Right kidney (tissue), 9 donors: ENCODE results near the gene PINK1.

Source experiments
- DNase-seq: peaks from one replicate; pipeline ENCODE4 v3.0.0-alpha.2; 2016
- long read RNA-seq, 8 donors: transcript quantifications; one replicate each; lab custom pipeline, GENCODE V29; 2026

Gene PINK1
- long read RNA-seq, donor 1, transcript PINK1-201 (8 exons, 2,660 nt) = major isoform, 36 of 238 reads
- long read RNA-seq, donor 1, partial matches to known transcripts = 202 of 238 reads
- long read RNA-seq, donor 1, other reads (novel, unspliced or antisense) = 0 of 238 reads
- long read RNA-seq, donor 2, transcript PINK1-201 (8 exons, 2,660 nt) = major isoform, 20 of 126 reads
- long read RNA-seq, donor 2, partial matches to known transcripts = 46 of 126 reads
- long read RNA-seq, donor 2, other reads (novel, unspliced or antisense) = 60 of 126 reads
- long read RNA-seq, donor 3, transcript PINK1-201 (8 exons, 2,660 nt) = major isoform, 15 of 131 reads
- long read RNA-seq, donor 3, partial matches to known transcripts = 59 of 131 reads
- long read RNA-seq, donor 3, other reads (novel, unspliced or antisense) = 57 of 131 reads
- long read RNA-seq, donor 4, transcript PINK1-201 (8 exons, 2,660 nt) = major isoform, 16 of 201 reads
- long read RNA-seq, donor 4, partial matches to known transcripts = 185 of 201 reads
- long read RNA-seq, donor 4, other reads (novel, unspliced or antisense) = 0 of 201 reads
- long read RNA-seq, donor 5, transcript PINK1-201 (8 exons, 2,660 nt) = major isoform, 32 of 288 reads
- long read RNA-seq, donor 5, partial matches to known transcripts = 67 of 288 reads
- long read RNA-seq, donor 5, other reads (novel, unspliced or antisense) = 188 of 288 reads
- long read RNA-seq, donor 6, transcript PINK1-201 (8 exons, 2,660 nt) = major isoform, 31 of 65 reads
- long read RNA-seq, donor 6, partial matches to known transcripts = 33 of 65 reads
- long read RNA-seq, donor 6, other reads (novel, unspliced or antisense) = 0 of 65 reads
- long read RNA-seq, donor 7, transcript PINK1-201 (8 exons, 2,660 nt) = major isoform, 32 of 500 reads
- long read RNA-seq, donor 7, partial matches to known transcripts = 430 of 500 reads
- long read RNA-seq, donor 7, other reads (novel, unspliced or antisense) = 37 of 500 reads
- long read RNA-seq, donor 8, transcript PINK1-201 (8 exons, 2,660 nt) = major isoform, 21 of 21 reads
- long read RNA-seq, donor 8, partial matches to known transcripts = 0 of 21 reads
- long read RNA-seq, donor 8, other reads (novel, unspliced or antisense) = 0 of 21 reads

DNA sequence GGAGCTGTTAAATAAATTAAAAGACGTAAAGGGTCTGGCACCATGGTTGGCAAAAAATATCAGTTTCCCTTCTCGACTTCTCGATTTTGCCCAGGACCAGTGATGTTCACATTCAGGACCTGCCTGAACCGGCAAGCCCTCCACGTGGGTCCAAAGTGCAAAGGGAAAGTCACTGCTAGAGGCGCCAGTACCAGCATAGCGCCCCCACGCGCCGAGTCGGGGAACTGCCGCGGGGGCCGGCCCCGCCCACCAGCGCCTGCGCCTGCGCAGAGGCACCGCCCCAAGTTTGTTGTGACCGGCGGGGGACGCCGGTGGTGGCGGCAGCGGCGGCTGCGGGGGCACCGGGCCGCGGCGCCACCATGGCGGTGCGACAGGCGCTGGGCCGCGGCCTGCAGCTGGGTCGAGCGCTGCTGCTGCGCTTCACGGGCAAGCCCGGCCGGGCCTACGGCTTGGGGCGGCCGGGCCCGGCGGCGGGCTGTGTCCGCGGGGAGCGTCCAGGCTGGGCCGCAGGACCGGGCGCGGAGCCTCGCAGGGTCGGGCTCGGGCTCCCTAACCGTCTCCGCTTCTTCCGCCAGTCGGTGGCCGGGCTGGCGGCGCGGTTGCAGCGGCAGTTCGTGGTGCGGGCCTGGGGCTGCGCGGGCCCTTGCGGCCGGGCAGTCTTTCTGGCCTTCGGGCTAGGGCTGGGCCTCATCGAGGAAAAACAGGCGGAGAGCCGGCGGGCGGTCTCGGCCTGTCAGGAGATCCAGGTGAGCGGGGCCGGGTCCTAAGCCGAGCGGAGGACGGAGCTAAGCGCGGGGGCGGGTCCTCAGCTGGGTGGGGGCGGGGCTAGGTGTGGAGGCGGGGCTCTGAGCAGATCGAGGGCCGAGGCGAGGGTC, at the start of gene PINK1:
Gene PINK1, plus strand, starts transcription at position 269 of the 875 bp plus-strand sequence. Its CDS starts 91 bp downstream, at position 360.
- peak; percentile 91 for DNase-seq

DNA sequence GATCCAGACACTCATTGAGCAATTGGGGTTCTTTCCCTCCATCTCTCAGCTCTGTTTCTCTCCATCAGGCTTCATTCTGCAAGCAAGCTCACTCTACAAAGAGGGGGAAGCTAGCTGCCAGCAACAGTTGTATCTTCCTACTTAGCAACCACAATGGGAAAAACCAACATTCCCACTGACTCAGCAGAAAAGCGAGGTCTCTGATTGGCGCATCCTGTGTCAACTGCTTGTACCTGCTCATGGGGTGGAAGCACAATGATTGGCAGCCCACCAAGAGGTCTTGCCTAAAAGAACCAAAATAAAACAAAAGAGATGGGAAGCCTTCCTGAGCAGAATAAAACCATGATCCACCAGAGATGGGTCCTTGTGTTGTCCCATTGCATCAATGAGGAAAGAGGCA, 48.4 kb upstream of the PINK1 start:
- DNase-seq = no peak

DNA sequence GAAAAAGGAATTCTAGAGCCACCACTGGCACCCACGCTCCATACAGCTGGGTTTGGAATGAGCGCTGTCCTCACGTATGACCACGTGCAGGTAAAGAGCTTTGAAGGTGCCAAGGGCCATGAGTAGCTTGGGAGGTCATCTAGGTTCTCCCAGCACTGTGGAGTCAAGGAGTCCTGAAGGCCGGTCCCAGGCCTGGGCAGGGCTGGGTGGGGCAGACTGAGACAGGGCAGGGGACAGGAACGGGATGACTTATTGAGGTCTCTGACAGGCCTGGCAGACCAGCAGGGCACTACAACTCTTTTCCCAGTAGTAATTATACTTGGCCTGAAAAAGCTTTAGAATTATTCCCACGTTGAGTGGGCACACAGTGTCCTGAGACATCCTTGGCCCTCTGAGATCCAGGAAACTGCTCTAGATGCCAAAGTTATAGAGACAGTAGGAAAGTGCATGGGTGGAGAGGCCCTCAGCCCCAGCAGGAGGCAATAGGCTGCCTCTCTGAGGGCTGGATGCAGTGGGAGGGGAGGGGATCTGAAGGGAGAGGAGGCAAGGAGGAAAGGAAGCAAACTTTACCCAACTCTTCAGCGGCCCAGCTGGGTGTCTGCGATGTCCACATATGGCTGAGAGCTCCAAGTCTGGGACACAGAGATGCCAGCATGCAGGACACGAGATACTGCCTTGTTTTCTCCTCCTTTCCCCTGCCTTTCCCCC, 46.2 kb upstream of the PINK1 start:
- DNase-seq = no peak

DNA sequence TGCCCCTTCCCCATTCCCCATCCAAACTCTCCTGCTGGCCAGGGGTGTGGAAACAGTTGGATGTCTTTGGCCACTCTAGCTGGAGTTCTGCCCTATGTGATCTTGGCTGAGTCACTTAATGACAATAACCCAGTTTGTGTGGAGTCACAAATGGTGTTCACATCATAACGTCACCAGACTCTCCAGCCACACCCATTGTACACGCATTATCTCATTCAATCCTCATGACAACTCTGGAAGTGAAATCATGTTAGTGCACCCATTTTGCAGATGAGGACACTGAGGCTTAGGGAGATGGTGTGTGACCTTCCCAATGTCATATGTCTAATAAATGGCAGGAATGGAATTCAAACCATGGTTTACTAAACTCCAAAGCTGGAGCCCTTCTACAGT, 45.6 kb upstream of the PINK1 start:
- DNase-seq = no peak

DNA sequence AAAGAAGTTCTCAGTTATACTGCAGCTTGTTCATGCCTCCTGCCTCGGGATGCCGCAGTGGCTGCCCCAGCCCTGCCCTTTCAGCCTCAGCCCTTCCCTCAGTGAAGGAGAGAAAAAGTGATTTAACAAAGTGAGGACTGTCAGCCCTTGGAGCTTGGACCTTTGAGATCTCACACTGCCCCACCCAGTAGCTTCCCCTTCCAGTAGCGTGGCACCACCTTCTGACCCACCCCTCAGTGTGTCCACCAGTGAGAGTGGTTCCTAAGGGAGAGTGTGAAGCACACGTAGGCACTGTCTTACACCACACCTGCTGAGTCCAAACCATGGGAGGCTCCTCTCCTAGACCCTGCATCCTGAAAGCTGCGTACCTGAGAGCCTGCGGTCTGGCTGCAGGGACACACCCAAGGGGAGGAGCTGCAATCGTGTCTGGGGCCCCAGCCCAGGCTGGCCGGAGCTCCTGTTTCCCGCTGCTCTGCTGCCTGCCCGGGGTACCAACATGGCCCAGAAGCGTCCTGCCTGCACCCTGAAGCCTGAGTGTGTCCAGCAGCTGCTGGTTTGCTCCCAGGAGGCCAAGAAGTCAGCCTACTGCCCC, 44.5 kb upstream of the PINK1 start, which contains the start of gene CDA:
Gene CDA, plus strand, starts transcription at position 464 of the 592 bp plus-strand sequence. Its CDS starts 33 bp downstream, at position 497.
- DNase-seq = no peak

DNA sequence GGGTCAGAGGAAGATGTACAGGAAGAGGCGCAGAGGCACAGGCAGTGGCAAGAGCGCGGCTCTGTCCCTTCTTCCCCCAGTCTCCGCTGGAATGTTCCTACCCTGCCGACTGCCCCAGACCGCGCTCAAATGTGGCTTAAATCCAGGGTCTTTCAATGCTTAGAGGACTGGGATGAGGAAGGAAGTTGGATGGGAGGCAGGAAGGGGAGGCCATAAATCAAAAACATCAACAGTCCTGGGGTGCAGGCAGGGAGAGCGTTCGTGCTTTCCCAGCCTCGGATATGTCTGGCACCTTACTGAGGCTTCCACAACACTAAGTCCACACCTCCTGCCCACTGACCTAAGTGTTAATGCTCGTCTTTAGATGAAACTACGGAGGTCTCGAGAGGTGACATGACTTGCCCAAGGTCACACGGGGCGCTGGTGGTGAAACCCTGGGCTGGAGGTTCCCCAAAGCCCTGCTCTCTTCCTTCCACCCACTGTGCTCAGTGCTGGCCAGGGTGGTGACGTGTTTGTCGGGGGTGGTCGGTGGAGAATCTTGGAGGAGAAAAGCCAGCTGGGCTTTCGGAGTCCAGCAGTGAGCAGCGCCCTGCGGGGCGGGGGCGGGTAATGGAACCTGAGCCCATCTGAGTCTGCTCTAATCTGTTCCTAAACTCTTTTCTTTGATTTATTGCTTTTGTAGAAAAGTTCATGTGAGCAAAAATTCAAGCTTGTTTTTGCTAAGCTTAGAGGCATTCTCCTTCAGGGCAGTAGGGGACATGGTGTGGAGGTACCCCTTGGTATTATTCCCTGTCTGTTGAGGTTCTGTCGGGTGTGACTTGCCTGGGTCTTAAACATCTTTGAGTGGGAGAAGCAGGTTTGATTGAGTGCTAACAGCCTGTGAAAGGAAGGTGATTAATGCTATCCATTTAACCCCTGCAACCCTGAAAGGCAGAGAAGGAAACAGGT, 43.7 kb upstream of the PINK1 start:
- peak; percentile 83 for DNase-seq

DNA sequence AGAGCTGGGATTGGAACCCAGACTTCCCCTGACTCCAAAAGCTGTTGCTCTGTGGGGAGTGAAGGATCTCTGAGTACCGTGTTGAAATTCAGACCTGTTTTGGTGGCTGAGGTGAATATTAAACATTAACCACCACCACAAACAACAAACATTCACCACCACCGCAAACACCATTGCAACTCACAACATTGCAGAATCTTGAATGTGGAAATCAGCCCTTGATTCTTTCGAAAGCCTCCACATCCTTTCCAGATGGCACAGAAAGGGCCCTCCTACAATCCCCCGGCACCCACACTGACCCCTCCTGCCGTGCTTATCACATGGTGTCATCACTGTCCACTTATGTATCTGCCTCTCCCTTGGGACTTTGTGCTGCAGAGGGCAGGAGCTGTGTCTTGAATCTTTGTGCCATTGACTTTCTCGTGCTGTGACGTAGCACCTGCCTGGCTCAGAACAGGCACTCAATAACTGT, 42.9 kb upstream of the PINK1 start:
- peak; percentile 41 for DNase-seq

DNA sequence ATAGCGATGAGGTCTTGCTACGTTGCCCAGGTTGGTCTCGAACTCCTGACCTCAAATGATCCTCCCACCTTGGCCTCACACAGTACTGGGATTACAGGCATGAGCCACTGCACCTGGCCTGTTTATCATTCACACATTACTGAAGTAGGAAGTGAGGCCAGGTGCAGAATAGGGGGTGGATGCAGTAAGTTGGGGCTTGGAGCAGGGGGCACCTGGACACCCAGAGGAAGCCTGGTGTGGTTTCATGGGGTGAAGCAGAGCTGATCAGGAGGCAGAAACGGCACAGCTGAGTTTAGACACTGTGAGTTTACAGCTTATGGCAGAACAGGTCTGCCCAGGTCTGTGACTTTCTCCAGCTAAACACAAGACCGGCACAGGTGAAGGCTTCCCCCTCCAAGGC, 39.5 kb upstream of the PINK1 start:
- no peak for DNase-seq

DNA sequence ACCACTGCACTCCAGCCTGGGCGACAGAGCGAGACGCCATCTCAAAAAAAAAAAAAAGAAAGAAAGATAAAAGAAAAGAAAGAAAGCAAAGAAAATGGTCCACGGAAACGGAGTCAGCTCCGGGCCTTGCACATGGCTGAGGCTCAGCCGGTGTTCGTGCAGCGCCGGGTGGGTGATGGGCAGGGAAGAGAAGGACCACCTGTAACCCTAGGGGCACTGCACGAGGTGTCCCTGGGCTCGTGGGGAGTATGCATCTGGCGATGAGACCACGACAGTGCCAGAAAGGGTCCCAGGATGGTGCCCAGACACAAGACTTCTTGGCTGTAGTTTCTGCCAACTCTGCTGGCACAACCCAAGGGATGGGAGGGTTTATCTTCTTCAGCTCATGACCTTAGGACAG, 38.5 kb upstream of the PINK1 start:
- no peak for DNase-seq

DNA sequence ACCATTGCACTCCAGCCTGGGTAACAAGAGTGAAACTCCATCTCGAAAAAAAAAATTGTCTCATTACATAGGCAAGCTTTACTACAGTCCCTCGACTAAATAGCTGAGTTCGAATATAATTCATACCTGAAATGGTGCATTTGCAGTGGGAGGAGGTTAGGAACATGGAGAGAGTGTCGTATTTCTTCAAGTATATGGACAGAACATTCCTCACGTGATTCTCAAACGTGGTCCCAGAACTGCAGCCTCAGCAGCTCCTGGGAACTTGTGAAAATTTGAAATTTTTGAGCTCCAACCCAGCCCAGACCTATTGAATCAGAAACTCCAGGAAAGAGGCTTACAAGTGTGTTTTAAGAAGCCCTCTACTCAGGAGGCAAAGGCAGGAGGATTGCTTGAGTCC, 37.2 kb upstream of the PINK1 start:
- DNase-seq = no peak

DNA sequence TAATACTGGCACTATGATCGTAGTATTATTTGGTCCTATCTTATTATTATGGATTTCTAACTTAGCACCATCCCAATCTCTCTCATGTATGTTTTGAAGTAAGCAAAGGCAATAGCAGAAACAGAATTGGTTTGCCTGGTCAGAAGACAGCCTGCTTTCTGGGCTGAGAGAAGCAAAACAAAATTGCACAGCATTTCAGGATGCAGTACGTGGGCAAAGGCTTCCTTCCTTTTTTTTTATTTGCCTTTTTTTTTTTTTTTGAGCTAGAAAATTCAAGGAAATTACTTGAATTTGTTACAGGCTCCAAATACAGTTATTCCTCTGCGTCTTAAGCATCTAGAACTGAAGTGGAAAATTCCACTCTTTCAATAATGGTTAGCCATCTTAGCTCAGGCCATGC, 35.6 kb upstream of the PINK1 start:
- no peak for DNase-seq

DNA sequence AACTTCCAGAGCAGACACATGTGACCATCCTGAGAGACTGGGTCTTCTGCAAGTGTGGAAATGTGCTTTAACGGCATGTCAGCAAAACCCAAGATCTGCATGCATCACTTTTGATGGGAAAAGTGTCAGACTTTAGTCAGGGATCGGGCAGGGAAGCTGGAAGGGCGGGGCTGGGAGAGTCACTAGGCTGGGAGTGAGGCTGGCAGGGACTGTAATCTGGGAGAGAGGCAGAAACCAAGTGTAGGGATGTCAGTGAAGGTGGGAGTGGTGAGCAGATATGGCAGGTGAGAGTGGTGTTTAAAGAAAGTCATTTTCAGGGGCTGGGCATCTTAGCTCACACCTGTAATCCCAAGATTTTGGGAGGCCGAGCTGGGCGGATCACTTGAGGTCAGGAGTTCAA, 33.1 kb upstream of the PINK1 start:
- no peak for DNase-seq

DNA sequence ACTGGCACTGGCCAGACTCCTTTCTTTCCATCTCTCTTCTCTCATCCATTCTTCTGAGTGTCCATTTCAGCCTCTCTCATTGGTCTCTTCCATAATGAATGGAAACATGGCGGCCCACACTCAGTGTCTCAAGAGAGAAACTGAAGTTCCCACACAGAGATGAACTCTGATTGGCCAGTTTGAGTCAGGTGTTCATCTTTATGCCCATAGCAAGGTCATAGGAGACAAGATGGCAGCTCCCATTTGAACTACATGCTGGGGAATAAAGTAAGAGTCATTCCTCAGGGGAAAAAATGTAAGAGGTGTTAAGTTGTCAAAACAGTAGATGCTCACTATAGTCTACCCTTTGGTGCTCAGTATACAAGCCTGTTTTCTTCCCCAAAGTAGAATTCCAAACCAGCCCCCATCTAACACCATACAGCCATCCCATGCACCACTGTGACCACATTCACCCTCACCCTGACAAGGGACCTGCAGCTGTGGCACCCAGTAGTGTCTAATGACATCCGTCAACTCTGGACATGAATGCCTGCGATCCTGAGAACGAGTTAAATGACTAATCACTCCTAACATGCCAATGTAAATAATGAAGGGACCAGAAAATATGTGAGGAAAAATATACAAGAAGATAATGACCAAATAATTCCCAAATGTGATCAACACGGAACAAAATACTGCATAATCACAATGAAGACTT, 32.0 kb upstream of the PINK1 start:
- DNase-seq = no peak

DNA sequence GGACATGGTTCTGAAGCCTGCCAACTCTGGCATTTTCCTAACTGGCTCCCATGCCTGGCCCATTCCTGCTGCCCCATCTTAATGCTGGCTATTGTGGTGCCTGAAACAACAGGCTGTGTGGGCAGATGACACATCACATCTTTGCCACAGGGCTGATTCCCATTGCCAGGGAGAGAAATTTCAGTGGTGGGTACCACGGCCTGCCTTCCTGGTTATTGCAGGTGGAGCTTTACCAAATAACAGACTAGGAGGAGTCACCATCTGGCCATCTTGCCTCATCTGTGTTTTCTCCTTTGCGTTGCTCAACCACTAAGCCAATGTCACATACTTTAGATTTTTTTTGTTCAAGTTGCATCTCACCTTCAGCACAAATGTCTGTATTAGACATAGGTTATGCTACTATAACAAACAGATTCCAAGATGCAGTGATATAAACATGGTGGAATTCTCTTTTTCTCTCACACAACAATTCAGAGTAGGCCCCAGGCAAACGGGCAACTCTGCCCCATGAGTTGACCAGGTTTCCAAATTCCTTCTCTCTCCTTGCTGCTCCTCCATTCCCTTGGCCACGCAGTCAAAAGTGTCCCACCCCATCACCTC, 30.3 kb upstream of the PINK1 start:
- no peak for DNase-seq

DNA sequence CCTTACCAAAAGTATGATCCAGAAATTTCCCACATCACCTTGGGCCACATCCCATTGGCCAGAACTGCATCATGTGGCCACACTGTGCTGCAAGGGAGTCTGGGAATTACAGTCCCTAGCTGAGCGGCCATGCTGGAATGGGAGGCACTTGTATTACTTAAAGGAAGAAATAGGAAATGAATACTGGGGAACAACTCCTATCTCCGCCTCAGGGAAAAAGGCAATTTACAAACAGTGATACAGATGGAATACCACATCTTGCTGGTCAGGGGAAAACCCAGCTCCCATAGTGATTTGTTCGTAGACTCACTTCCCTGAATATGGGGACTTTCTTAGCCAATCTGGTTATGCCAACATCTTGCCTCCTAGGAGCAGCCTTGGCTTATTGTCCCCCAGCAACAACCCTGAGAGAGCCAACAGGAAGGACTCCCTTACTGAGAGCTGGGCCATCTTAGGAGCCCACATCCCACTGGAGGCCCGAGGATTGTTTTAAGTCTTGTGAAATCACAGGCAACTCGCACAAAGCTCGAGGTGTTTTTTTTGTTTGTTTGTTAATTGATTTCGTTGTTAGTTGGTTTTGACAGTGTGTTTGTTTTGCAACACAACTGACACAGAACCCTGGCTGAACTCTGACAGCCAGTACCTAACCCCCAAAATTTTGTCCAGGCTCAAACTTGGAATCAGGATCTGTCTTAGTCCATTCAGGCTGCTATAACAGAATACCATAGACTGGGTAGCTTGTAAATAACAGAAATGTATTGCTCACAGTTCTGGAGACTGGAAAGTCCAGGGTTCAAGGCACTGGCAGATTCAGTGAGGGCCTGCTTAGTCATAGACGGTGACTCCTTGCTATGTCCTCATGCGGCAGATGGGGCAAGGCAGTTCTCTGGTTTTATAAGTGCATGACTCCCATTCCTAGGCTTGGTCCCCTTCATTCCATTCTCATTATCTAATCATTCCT, 29.5 kb upstream of the PINK1 start:
- DNase-seq = no peak

DNA sequence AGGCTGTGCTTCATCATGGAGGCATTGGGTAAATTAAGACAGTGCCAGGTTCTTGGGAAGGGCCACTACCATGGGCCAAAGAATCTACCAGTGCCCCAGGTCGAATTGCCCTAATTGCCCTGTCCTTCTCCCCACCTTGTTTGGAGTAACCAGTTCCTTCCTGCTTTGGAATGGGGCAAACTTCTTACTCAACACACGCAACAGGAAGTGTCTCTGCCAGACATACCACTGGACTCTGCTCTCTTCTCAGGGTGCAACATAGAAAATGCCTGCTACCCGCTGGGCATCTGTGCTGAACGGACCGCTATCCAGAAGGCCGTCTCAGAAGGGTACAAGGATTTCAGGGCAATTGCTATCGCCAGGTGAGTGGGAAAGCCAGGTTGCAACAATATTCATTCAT, 28.6 kb upstream of the PINK1 start:
- DNase-seq = no peak
